Right lobe of liver (tissue), 4 donors: ENCODE data around the gene NPAS2.

Experiments
- POLR2A ChIP-seq: fragments of 450-650 bp; IDR thresholded peaks from one replicate; pipeline ENCODE4 v1.6.1; 2017; ENCODE audit warnings: antibody characterized with exemption, mild to moderate bottlenecking
- TF ChIP-seq, protein P1 (sequence below), 4 donors: fragments of 200-600 bp in 3 of 4; fragments of 450-650 bp in 1 of 4; IDR thresholded peaks; one replicate each; pipeline versions ENCODE4 v1.5.1 to v1.8.0; 2016 to 2022; ENCODE audit warnings: antibody characterized with exemption in 4 of 4, mild to moderate bottlenecking in 2 of 4
- donor health status: DM: no; HTN: no; CAD: no.
- donor health status: DM: no; HTN: no; CAD: no.
- donor health status: DM: no; HTN: yes; CAD: no.

DNA sequence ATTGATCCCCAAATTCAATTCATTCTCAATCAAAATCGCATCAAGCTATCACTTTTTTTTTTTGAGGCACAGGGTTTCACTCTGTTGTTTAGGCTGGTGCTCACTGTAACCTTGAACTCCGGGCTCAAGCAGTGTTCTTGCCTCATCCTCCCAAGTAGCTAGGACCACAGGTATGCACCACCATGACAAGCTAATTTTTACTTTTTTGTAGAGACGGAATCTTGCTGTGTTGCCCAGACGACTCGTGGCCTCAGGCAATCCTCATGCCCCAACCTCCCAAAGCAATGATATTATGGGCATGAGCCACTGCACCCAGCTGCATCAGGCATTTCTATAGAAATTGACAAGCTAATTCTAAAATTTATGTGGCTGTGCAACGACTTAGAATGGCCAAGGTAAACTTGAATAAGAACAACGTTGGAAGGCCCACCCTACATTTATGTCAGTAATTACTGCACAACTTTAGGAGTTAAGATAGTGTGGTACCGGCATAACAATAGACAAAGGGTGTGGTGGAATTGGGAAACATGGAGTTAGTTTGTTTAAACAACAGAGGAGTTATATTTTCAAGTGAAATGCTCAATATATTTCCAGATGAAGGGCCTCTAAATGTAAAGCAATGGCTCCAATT, 78.2 kb downstream of the NPAS2 start:
- TF ChIP-seq, protein P1, sequence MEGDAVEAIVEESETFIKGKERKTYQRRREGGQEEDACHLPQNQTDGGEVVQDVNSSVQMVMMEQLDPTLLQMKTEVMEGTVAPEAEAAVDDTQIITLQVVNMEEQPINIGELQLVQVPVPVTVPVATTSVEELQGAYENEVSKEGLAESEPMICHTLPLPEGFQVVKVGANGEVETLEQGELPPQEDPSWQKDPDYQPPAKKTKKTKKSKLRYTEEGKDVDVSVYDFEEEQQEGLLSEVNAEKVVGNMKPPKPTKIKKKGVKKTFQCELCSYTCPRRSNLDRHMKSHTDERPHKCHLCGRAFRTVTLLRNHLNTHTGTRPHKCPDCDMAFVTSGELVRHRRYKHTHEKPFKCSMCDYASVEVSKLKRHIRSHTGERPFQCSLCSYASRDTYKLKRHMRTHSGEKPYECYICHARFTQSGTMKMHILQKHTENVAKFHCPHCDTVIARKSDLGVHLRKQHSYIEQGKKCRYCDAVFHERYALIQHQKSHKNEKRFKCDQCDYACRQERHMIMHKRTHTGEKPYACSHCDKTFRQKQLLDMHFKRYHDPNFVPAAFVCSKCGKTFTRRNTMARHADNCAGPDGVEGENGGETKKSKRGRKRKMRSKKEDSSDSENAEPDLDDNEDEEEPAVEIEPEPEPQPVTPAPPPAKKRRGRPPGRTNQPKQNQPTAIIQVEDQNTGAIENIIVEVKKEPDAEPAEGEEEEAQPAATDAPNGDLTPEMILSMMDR (IDR thresholded peaks at IDR 0.05) = no peak
- TF ChIP-seq POLR2A = no peak
